Stimulated activated naive B cell treated with anti-CD40 and anti-IgM and Interleukin-4, amounts not matched to agents 10 μg/mL and 1 μg/mL and 100 μg/mL, for 72 hours (primary cell): ENCODE measurements around the gene ACVRL1.

Source experiments
- ATAC-seq, 2 donors: fragments of 150-1000 bp; cut with Tn5 transposase; replicated peaks; 2 replicates each; pipeline ENCODE4 v1.10.0; 2021; ENCODE audit warnings: moderate library complexity in 1 of 2
- DNase-seq: peaks from one replicate; pipeline ENCODE4 v3.0.0; 2021
- H3K27ac Mint-ChIP-seq: one replicate; pipeline ENCODE4 v1.8.0; 2022; ENCODE audit warnings: mild to moderate bottlenecking, mixed read lengths
- H3K27me3 Mint-ChIP-seq, 2 donors: one replicate each; pipeline ENCODE4 v1.8.0; 2022; ENCODE audit warnings: mixed read lengths in 2 of 2
- H3K36me3 Mint-ChIP-seq, 2 donors: one replicate each; pipeline ENCODE4 v1.8.0; 2022; ENCODE audit warnings: mixed read lengths in 2 of 2, mild to moderate bottlenecking in 1 of 2
- H3K4me1 Mint-ChIP-seq, 2 donors: one replicate each; pipeline ENCODE4 v1.8.0; 2022; ENCODE audit warnings: mixed read lengths in 2 of 2, mild to moderate bottlenecking in 1 of 2
- H3K4me3 Mint-ChIP-seq, 2 donors: one replicate each; pipeline ENCODE4 v1.8.0; 2022; ENCODE audit warnings: mild to moderate bottlenecking in 2 of 2, mixed read lengths in 2 of 2, moderate library complexity in 1 of 2
- H3K9me3 Mint-ChIP-seq, 2 donors: one replicate each; pipeline ENCODE4 v1.8.0; 2022; ENCODE audit warnings: mixed read lengths in 2 of 2, mild to moderate bottlenecking in 1 of 2

Gene ACVRL1

DNA sequence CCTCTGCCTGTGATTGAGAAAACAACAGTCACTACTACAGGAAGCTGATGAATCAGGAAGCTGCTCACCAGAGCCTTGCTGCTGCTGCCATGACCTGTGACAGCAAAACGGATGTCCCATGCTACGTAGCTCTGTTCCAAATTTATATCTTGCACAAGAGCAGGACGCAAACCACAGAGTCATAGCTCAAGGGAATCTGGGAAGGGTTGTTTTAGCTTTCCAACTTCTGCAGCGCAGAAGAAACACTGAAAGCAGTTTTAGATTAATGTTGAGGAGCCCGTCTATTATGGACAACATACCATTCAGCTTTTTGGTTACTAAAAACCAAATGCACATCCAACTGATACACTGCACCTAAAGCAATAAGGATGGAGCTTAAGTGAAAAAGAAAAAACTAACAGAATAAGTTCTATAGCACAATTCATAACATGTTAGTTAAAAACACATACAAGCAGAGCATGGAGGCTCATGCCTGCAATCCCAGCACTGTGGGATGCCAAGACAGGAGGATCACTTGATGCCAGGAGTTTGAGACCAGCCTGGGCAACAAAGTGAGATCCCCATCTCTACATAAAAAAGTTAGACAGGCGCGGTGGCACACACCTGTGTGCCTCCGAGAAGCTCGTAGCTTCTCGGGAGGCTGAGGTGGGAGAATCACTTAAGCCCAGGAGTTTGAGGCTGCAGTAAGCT lies 21.1 kb upstream of the ACVRL1 start:
- ATAC-seq (peak; percentile 96 to 97), DNase-seq (peak; percentile 35)
- no peaks in the 10 kb centered on the region for H3K36me3 Mint-ChIP-seq
- H3K27me3 Mint-ChIP-seq, result peaks cover 5 to 11% of the 10 kb centered on the region in 2 donors
- peak overlapping the region; percentile 91 for H3K27ac Mint-ChIP-seq
- H3K4me1 Mint-ChIP-seq, result peaks cover 4 to 19% of the 10 kb centered on the region in 2 donors
- peaks cover 0 to 4% of the 10 kb centered on the region in 2 donors for H3K9me3 Mint-ChIP-seq
- H3K4me3 Mint-ChIP-seq, result peak overlapping the region; percentile 44 to 52

DNA sequence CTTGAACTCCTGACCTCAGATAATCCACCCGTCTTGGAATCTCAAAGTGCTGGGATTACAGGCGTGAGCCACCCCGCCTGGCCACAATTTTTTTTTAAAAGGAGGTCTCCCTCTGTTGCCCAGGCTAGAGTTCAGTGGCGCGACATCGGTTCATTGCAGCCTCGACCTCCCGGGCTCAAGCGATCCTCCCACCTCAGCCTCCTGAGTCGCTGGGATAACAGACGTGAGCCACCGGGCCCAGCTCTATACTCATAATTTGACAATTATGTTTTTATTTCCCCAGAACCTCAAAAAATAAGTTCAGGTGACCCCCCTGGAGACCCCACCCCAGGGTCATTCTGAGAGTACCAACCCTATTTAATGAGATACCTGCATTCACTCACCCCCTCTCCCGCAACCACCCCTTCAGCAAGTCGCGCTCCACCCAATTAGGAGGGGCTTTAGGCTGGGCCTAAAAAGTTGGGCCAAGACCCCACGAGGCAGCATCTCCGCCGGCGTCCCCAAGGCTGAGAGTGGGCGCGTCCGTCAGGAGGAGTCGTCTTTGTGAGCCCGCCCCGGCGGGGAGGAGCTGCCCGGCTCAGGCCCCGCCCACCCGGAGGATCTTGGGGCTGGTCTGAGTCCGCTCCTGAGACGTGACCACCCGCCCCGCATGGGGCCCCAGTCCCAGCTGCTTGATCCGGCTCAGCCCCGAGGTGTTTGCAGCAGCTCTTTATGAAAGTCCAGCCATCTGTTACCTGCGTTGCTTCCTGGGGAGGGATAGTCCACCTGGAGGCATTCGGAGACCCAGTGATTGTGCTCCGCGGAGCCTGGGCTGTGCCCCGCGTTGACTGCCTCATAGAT lies 19.6 kb upstream of the ACVRL1 start, which contains the start of gene ANKRD33:
TSS of gene ANKRD33 (plus strand) at position 628 of the 840 bp plus-strand sequence. CDS start at position 712, 84 bp downstream.
- Mint-ChIP-seq H3K36me3 (no peaks in the 10 kb centered on the region), H3K27ac (no peak within 1 kb of the TSS), H3K9me3 (peaks cover 0 to 4% of the 10 kb centered on the region in 2 donors), H3K4me3 (no peak within 1 kb of the TSS), H3K4me1 (peaks cover 4 to 19% of the 10 kb centered on the region in 2 donors), H3K27me3 (peaks cover 5 to 15% of the 10 kb centered on the region in 2 donors)
- DNase-seq (no peak), ATAC-seq (peak; percentile 23 to 33)

DNA sequence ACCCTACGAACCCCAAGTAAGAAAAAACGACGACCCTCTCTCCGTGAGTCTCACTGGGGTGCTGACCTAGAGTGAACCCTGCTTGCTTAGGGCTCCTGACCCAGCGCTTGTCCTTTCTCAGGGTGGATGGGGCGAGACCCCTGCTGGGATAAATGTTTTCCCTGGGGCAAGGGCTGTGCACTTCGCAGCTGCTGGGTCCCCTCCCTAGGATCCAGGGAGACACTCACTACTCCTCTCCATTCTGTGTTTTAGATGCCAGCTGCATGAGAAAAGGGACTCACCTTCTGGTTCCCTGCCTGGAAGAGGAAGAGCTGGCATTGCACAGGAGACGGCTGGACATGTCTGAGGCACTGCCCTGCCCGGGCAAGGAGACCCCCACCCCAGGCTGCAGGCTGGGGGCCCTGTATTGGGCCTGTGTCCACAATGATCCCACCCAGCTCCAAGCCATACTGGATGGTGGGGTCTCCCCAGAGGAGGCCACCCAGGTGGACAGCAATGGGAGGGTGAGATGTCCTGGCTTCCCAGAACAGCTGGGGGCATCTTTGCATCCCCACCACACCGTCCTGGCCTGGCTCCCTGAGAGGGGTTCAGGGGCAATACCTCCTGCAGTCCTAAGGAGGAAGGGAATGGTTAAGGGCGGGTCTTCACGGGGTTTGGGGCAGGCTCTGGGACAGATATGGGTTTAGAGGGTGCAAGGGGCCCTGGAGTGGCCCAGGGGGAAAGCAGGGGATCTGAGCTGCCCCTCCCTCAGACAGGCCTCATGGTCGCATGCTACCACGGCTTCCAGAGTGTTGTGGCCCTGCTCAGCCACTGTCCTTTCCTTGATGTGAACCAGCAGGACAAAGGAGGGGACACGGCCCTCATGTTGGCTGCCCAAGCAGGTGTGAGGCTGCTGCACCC lies 18.7 kb upstream of the ACVRL1 start:
- peaks cover 0 to 4% of the 10 kb centered on the region in 2 donors for H3K9me3 Mint-ChIP-seq
- H3K36me3 Mint-ChIP-seq, result no peaks in the 10 kb centered on the region
- H3K27ac Mint-ChIP-seq, result no peak overlapping the region
- no peak overlapping the region for H3K4me3 Mint-ChIP-seq
- H3K4me1 Mint-ChIP-seq, result peaks cover 4 to 19% of the 10 kb centered on the region in 2 donors
- DNase-seq (no peak), ATAC-seq (no peak)
- H3K27me3 Mint-ChIP-seq, result peaks cover 5 to 20% of the 10 kb centered on the region in 2 donors

DNA sequence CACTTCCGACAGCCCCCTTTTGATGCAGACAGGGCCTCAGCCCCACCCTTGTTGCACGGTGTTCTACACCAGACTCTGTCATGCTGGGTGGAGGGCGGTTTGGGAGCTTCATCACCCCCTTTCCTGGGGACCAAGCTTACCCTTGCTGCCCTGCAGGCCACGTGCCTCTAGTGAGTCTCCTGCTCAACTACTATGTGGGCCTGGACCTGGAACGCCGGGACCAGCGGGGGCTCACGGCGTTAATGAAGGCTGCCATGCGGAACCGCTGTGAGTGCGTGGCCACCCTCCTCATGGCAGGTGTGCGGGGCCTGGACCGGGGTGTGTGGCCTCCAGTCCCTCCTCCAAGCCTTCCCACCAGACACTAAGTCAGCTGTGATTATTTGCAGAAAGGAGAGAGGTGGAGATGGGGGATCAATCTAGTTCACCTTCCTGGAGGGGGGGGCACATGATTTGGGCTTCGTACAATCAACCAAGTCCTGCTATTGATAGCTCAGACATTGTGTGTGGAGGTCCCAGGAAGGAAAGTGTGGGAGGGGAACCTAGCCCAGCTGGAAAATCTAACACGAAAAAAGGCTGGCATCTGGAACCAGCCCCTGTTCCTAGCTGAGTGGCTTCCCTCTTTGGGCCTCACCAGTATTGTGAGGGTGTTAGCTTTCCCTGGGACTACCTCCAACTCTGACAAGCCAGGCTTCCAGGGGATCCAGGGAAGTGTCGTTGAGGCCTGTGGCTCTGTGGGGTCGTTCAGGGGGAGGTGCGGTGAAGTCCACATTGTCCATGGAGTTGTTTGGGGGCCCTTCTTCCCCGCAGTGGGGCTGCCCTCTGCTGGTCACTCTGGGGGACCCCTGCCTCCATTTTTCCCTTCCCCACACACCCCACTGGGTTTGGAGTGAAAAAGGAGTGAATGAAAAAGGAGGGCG lies 17.8 kb upstream of the ACVRL1 start:
- peaks cover 0 to 2% of the 10 kb centered on the region in 2 donors for H3K9me3 Mint-ChIP-seq
- DNase-seq, result no peak
- H3K4me3 Mint-ChIP-seq, result no peak overlapping the region
- H3K27me3 Mint-ChIP-seq, result peaks cover 5 to 23% of the 10 kb centered on the region in 2 donors
- peaks cover 4 to 19% of the 10 kb centered on the region in 2 donors for H3K4me1 Mint-ChIP-seq
- H3K27ac Mint-ChIP-seq, result no peak overlapping the region
- no peaks in the 10 kb centered on the region for H3K36me3 Mint-ChIP-seq
- ATAC-seq, result no peak

DNA sequence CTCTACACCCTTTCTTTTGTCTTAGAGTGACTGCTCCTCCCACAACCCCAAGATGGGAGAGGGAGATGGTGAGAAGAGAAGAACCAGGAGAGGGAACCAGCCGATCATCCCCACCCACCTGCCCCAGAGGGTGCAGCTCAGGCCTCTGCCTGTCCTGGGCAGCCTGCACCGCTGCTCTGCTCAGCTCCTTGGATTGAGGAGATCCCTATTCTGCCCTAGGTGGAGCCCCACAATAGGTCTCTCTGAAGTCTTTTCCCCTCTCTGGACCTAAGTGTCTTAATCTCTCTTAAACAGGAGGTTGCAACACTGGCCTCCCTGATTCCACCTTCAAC lies 17.2 kb upstream of the ACVRL1 start:
- Mint-ChIP-seq H3K27ac (no peak overlapping the region), H3K9me3 (no peaks in the 10 kb centered on the region), H3K27me3 (peaks cover 6 to 27% of the 10 kb centered on the region in 2 donors), H3K36me3 (no peaks in the 10 kb centered on the region), H3K4me3 (no peak overlapping the region), H3K4me1 (peaks cover 4 to 19% of the 10 kb centered on the region in 2 donors)
- ATAC-seq, result no peak
- no peak for DNase-seq

DNA sequence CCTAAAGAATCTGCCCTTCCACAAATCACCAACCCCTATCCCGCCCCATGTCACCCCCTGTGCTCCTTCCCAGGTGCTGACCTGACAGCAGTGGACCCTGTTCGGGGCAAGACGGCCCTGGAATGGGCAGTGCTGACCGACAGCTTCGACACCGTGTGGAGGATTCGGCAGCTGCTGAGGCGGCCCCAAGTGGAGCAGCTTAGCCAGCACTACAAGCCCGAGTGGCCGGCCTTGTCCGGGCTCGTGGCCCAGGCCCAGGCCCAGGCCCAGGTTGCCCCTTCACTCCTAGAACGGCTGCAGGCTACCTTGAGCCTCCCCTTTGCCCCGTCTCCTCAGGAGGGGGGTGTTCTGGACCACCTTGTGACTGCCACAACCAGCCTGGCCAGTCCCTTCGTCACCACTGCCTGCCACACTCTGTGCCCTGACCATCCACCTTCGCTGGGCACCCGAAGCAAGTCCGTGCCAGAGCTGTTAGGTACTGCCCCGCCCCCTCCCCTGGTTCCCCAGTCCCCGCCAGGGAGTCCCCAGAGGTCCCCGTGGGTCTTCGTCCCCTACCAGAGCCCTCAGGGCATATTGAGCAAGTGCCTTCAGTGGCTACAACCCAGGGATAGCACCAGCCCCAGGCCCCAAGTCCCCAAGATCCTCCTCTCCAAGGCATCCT lies 16.7 kb upstream of the ACVRL1 start:
- peaks cover 10 to 32% of the 10 kb centered on the region in 2 donors for H3K27me3 Mint-ChIP-seq
- ATAC-seq (no peak), DNase-seq (no peak)
- no peaks in the 10 kb centered on the region for H3K36me3 Mint-ChIP-seq
- H3K27ac Mint-ChIP-seq, result no peak overlapping the region
- peaks cover 4 to 17% of the 10 kb centered on the region in 2 donors for H3K4me1 Mint-ChIP-seq
- no peak overlapping the region for H3K4me3 Mint-ChIP-seq
- H3K9me3 Mint-ChIP-seq, result no peaks in the 10 kb centered on the region

DNA sequence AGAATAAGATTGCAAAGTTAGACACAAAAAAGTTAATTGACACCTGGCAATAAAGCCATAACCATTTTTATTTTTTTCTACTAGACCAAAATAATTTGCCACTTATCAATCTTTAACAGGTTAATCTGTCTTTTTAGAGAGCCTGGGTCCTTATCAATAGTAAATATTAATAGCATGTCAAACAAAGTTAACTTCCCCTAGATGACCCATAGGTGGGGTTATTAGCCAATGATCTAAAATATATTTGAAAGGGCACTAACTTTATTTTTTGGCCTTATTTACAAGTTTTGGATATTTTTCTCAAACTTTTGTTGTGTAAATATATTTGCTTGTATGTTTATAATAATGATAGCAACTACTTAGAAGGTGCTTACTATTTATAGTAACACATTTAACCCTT lies 15.5 kb upstream of the ACVRL1 start:
- Mint-ChIP-seq H3K4me3 (no peak overlapping the region), H3K27ac (no peak overlapping the region), H3K4me1 (peaks cover 0 to 8% of the 10 kb centered on the region in 2 donors), H3K9me3 (no peaks in the 10 kb centered on the region), H3K36me3 (no peaks in the 10 kb centered on the region), H3K27me3 (peaks cover 21 to 43% of the 10 kb centered on the region in 2 donors)
- peak in 1 of 2 donors; percentile 39 for ATAC-seq
- DNase-seq, result no peak

DNA sequence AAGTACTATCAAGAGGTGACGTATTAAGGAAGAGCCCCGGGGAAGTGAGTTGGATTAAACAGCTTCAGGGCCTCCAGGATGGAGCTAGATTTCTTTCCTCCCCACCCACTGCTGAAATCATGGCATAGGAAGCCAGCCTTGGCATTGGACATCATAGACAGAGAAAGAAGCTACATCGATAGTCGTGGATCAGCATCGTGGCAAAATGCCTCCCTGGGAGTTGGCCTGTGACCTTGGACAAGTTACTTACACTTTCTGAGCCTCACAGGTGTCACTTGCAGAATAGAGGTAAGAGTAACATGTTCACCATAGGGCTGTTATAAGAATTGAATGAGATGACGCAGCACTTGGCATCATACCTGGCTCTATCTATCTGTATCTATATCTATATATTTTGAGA lies 13.5 kb upstream of the ACVRL1 start:
- no peaks in the 10 kb centered on the region for H3K36me3 Mint-ChIP-seq
- no peaks in the 10 kb centered on the region for H3K4me1 Mint-ChIP-seq
- ATAC-seq (no peak), DNase-seq (no peak)
- peaks cover 22 to 45% of the 10 kb centered on the region in 2 donors for H3K27me3 Mint-ChIP-seq
- H3K9me3 Mint-ChIP-seq, result no peaks in the 10 kb centered on the region
- H3K27ac Mint-ChIP-seq, result no peak overlapping the region
- H3K4me3 Mint-ChIP-seq, result no peak overlapping the region

DNA sequence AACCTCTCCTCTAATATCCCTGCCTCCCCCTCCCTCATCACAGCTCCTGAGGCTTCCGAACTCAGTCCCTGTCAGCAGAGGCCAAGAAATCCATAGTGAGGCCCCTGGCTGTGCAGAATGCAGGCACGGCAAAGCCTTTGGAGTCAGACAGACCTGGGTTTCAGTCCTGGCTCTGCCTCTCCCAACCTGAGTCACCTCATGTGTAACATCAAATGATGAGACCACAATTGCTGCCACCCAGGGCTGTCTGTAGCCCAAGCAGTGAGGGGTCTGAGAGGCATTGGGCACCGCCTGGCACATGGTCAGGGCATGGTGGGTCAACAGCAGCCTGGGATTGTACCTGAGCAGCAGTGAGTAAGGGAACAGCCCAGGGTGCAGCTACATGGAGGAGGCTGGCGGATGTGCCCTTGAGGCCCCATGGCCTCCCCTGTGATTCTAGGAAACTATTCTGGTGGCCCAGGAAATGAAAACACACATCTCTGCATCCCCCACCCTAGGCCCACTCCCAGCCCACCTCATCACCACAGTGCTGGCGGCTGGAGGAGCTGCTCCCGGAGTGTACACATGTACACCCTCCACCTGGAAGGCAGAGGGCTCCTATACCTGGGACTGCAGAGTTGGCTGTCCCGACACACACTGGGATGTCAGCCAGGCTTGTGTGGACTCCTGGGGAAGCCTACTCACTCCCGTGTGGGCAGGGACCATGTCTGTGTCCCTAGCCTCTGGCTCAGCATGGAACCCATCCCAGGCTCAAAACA lies 11.7 kb upstream of the ACVRL1 start:
- Mint-ChIP-seq H3K4me3 (no peak overlapping the region), H3K4me1 (no peaks in the 10 kb centered on the region), H3K9me3 (no peaks in the 10 kb centered on the region), H3K27me3 (peaks cover 22 to 45% of the 10 kb centered on the region in 2 donors), H3K36me3 (no peaks in the 10 kb centered on the region), H3K27ac (no peak overlapping the region)
- no peak for DNase-seq
- no peak for ATAC-seq

DNA sequence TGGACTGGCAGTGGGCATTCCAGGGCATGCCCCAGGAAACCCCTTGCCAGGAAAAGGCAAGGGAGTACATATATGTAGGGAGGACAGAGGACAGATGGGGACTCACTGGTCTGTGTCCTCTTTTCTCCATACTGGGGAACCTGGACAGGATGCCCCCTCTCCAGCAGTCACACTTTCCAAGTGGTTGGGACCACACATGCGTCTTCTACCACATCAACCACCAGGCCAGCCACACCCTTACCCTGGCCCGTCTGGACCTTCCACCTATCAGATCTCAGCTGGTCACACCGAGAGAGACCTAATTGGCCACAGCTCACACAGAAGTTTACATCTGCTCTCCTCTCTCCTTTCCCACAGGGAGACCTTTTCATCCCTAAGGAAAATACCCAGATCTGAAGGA lies 11.1 kb upstream of the ACVRL1 start:
- Mint-ChIP-seq H3K27ac (no peak overlapping the region), H3K4me3 (no peak overlapping the region), H3K27me3 (peaks cover 22 to 40% of the 10 kb centered on the region in 2 donors), H3K36me3 (no peaks in the 10 kb centered on the region), H3K4me1 (no peaks in the 10 kb centered on the region), H3K9me3 (no peaks in the 10 kb centered on the region)
- DNase-seq (no peak), ATAC-seq (no peak)

DNA sequence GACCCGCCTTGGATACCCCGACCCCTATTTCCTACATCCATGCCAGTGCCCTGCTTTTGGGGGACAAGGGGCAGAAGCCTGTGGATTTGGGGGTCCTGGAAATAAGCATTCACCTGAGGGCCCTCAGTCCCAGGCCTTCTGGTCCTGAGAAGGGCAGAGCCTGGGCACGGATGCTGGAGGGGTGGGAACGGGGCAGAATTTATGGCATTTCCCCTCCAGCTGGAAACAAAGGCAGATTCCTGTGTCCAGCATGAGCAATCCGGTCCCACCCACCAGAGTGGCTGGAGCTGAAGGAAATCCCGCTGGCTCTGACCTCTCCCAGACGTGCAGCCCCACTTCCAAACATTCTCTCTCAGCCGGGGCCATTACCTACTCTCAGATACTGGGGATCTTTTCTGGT lies 10.1 kb upstream of the ACVRL1 start:
- no peaks in the 10 kb centered on the region for H3K36me3 Mint-ChIP-seq
- DNase-seq, result no peak
- H3K9me3 Mint-ChIP-seq, result no peaks in the 10 kb centered on the region

DNA sequence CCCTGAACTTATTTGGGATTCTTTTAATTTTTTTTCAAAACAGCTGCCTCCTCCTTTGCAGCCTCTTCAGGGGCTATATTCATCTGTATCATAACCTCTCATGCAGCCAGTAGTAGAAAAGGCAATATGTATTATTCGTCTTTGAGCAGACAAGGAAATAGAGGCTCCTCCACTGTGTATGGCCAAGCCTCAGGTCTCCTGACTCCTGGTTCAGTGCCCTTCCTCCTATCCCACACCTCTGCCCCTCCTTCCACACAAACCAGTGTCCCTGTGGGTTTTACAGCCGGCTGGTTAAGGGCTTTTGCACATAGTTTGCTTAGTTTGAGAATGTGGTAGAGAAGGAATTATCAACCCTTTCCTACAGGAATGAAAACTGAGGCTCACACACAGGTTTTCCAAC lies 8.8 kb upstream of the ACVRL1 start:
- Mint-ChIP-seq H3K27ac (no peak overlapping the region), H3K4me3 (no peak overlapping the region), H3K4me1 (no peaks in the 10 kb centered on the region), H3K9me3 (no peaks in the 10 kb centered on the region), H3K36me3 (no peaks in the 10 kb centered on the region), H3K27me3 (peaks cover 26 to 40% of the 10 kb centered on the region in 2 donors)
- ATAC-seq (no peak), DNase-seq (no peak)

More for the DNA sequence above, 10.1 kb upstream of the ACVRL1 start:
- no peaks in the 10 kb centered on the region for H3K4me1 Mint-ChIP-seq
- no peak overlapping the region for H3K27ac Mint-ChIP-seq
- H3K27me3 Mint-ChIP-seq, result peaks cover 26 to 48% of the 10 kb centered on the region in 2 donors
- no peak for ATAC-seq
- no peak overlapping the region for H3K4me3 Mint-ChIP-seq
